Thymus (tissue), 11 donors: ENCODE results near the gene PIAS4. TPM values are rescaled to one million over a fixed set of nuclear protein-coding genes. Genes with fewer than 3 reads are reported as not detected.
"Not testable (repeated sequence)": the region's sequence is repeated elsewhere in the genome, so short reads cannot be mapped to it uniquely, and the experiment has no call there.

Source experiments
- DNase-seq, 9 donors: peaks; one replicate each; pipeline ENCODE4 v3.0.0-alpha.2; 2013; ENCODE audit warnings: low spot score in 9 of 9, low read depth in 6 of 9, missing footprints in 1 of 9
- H3K27ac ChIP-seq, 2 donors: one replicate each; pipeline ENCODE4 v1.5.1; 2013; ENCODE audit warnings: control low read depth in 1 of 2, low read depth in 1 of 2, low read length in 1 of 2, mild to moderate bottlenecking in 1 of 2, moderate library complexity in 1 of 2
- H3K27me3 ChIP-seq, 2 donors: one replicate each; pipeline ENCODE4 v1.5.1; 2013; ENCODE audit warnings: low read length in 1 of 2; ENCODE audit not compliant: control insufficient read depth in 2 of 2, insufficient read depth in 1 of 2
- H3K36me3 ChIP-seq, 2 donors: one replicate each; pipeline ENCODE4 v1.5.1; 2013; ENCODE audit warnings: low read length in 1 of 2, mild to moderate bottlenecking in 1 of 2, moderate library complexity in 1 of 2; ENCODE audit not compliant: control insufficient read depth in 2 of 2, insufficient read depth in 2 of 2
- H3K4me1 ChIP-seq, 2 donors: one replicate each; pipeline ENCODE4 v1.5.1; 2013; ENCODE audit warnings: low read length in 2 of 2; ENCODE audit not compliant: control insufficient read depth in 2 of 2, insufficient read depth in 2 of 2
- H3K4me3 ChIP-seq, 2 donors: one replicate each; pipeline ENCODE4 v1.5.1; 2013; ENCODE audit warnings: low read length in 2 of 2, control low read depth in 1 of 2, mild to moderate bottlenecking in 1 of 2
- H3K9me3 ChIP-seq, 2 donors: one replicate each; pipeline ENCODE4 v1.5.1; 2013; ENCODE audit warnings: low read length in 1 of 2, mild to moderate bottlenecking in 1 of 2; ENCODE audit not compliant: control insufficient read depth in 2 of 2, insufficient read depth in 1 of 2
- WGBS: extraction: QIAGEN DNeasy Blood & Tissue Kit; methylation state at CpG from one replicate; pipeline ENCODE4 v1.1.7; 2013; 5-methylcytosine and 5-hydroxymethylcytosine counted together
- polyA plus RNA-seq: library from polyadenylated mRNA; stranded (reverse); fragments of 200-250 nt; gene quantifications from one replicate; pipeline ENCODE4 v1.2.3, GENCODE V29; 2013
- total RNA-seq: library from RNA; stranded (reverse); fragments of 120-200 nt; gene quantifications from one replicate; pipeline ENCODE4 v1.2.4, GENCODE V29; 2013
- donor health status: healthy.

The PIAS4 gene
- total and polyA plus RNA-seq, 2 donors, result 10.8 to 13.4 TPM

DNA sequence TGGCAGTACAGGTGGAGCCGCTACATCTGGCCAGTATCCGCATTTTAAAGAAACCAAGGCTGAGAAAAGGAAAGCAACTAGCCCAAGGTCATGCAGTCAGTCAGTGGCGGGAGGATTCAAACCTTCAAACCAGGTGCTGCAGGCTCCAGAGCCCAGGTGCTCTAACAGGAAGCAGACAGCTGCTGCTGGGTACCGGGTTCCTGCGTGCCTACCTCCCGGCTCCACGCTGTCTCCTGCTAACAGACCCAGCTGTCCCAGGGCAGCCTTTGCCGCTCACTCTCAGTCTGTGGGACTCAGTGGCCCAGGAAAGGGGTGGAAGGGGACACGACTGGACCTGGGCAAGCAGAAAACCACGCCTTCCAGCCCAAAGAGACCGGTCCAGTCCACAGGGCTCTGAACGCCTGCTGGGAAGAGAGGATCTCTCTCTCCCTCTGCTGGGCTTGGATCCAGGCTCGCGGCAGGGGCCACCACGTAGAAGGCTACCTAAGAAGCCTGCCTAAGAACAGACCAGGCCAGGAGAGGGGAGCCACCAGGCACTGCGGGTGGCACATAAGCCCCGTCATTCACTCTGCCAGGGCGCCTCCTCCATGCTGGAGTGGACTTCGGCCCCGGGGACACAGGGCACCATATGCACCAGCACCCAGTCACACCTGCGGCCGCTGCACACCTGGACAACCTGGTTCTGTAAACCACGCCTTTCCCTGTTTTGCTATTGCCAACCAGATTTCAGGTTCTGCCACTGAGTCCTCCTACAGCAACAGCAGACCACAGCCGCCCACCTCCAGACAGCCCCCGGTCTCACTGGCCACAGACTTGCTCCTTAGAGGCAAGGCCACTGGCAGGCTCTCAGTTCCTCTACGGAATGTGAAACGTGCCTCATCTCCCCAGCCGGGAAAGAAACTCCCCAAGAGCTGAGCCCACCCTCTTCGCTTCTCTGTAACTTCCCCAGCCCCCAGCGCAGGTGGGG is 41.2 kb upstream of the PIAS4 start:
- WGBS, result 91% methylated on average over 30 of the region's 30 CpGs
- Histone ChIP-seq H3K4me1 (peaks cover 10 to 21% of the 10 kb centered on the region in 2 donors), H3K4me3 (no peak overlapping the region), H3K9me3 (no peaks in the 10 kb centered on the region), H3K27me3 (no peaks in the 10 kb centered on the region), H3K27ac (no peak overlapping the region), H3K36me3 (peaks cover 51 to 79% of the 10 kb centered on the region in 2 donors)
- no peak for DNase-seq

DNA sequence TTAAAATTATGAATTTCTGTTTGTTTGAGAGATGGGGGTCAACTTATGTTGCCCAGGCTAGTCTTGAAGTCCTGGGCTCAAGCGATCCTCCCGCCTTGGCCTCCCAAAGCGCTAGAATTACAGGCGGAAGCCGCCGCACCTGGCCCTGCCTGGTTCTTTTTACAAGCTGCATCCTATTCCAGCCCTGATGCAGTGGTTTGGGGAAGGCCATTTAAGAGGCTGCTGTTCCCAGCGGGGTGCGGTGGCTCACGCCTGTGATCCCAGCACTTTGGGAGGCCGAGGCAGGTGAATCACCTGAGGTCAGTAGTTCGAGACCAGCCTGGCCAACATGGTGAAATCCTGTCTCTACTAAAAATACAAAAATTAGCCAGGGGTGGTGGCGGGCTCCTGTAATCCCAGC is 39.6 kb upstream of the PIAS4 start:
- H3K27me3 ChIP-seq, H3K9me3 ChIP-seq, H3K4me3 ChIP-seq, DNase-seq: not testable (repeated sequence)
- Histone ChIP-seq H3K36me3 (peaks cover 43 to 63% of the 10 kb centered on the region in 2 donors), H3K4me1 (peaks cover 11 to 24% of the 10 kb centered on the region in 2 donors), H3K27ac (peak overlapping the region in 1 of 2 donors; percentile 7)
- 93% methylated on average over 12 of the region's 12 CpGs for WGBS

DNA sequence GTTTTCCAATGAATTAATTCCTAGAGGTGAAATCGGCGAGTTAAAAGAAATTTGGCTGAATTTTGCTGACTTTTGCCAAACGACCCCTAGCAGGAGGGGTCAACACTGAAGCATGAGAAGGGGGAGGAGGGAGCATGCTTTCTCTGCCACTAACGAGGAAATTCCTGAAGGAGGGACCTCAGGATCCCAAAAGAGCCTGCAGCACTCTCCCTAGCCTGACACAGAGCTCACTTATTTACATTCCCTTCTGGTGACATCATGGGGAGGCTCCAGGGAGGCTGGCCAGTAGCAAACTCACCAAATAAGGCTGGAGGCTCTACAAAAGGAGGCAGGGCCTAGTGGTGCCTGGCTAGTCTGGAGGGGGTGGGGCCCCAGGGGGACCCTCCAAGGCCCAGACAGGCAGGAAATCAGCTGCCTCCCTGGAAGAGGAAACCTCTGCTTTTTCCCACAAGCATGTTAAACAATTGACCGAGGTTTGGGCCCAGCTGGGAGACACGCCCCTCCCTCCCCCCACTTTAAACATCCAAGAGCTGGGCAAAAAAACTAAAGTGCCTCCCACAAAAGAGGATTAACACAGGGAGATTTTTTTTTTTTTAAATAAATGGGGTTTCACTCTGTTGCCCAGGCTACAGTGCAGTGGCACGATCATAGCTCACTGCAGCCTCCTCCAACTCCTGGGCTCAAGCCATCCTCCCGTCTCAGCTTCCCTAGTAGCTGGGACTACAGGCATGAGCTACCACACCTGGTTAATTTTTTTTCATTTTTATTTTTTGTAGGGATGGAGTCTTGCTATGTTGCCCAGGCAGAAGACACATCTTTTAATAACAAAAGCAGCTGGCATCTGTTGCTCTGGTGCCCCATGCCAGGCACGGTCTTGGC is 38.7 kb upstream of the PIAS4 start:
- Histone ChIP-seq H3K4me1 (peaks cover 11 to 24% of the 10 kb centered on the region in 2 donors), H3K27me3 (no peaks in the 10 kb centered on the region), H3K4me3 (no peak overlapping the region), H3K27ac (peak overlapping the region in 1 of 2 donors; percentile 23), H3K9me3 (no peaks in the 10 kb centered on the region), H3K36me3 (peaks cover 35 to 55% of the 10 kb centered on the region in 2 donors)
- WGBS, result 82% methylated on average over 9 of the region's 9 CpGs
- DNase-seq, result no peak

DNA sequence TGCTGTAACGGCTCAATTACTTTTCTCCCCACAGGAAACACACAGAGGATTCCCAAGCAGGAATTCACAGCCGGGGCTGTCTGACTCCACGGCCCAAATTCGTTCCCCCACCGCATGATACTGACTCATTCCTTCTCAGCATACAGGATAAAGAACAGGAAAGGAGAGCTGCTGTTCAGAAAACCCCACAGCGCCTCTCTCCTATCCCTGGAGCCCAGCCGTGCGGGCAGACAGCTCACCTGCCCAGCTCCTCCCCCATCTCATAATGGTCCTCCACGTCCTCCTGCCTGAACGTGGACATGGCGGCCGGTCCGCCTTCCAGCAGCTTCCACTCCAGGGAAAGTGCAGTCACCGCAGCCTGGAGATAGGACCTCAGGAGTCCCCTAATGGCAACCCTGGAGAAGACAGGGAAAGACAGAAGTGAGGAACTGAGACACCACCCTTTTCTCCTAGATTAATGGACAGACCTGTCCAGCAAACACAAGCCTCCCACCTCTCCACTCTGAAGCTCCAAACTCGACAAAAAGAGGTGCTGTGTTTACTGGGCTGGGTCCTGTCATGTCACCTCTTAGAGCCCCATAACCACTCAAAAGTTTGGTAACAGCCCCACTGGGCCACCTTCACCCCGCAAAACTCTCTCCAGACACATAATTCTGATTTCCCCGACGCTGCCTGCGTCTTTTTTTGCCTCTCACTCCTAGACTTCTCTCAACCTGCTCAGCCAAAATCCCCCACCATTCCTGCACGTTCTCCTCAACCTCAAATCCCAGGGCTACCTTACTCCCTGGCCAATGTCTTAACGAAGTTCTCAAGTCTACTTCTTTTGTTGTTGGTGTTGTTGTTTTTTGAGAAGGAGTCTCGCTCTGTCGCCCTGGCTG is 37.9 kb upstream of the PIAS4 start:
- WGBS, result 69% methylated on average over 23 of the region's 23 CpGs
- Histone ChIP-seq H3K4me1 (peaks cover 11 to 24% of the 10 kb centered on the region in 2 donors), H3K4me3 (peak overlapping the region; percentile 87 to 93), H3K27ac (peak overlapping the region in 1 of 2 donors; percentile 11), H3K9me3 (no peaks in the 10 kb centered on the region), H3K36me3 (peaks cover 29 to 46% of the 10 kb centered on the region in 2 donors), H3K27me3 (no peaks in the 10 kb centered on the region)
- DNase-seq, result no peak

DNA sequence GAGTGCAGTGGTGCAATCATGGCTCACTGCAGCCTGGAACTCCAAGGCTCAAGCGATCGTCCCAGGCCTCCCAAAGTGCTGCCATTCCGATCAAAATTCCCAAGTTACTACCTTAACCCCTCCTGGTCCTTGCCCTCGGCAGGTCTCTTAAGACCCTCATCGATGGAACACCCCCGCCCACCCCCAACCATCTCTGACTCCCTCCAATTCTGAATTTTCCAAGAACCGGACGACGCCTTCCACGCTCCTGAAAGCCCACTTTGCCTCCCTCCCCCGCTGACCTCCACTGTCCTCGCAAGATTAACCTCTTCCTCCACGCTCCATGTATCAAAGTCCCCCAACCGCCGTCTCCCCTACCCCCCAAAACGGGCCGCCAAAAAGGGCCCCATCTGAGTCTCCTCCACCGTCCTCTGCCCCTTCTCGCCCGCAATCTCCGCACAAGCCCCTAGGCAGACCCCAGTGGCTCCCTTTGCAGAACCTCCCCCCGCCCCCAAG is 37.2 kb upstream of the PIAS4 start:
- Histone ChIP-seq H3K4me1 (peaks cover 11 to 24% of the 10 kb centered on the region in 2 donors), H3K27ac (peak overlapping the region; percentile 62 to 90), H3K36me3 (peaks cover 29 to 44% of the 10 kb centered on the region in 2 donors), H3K27me3 (no peaks in the 10 kb centered on the region), H3K9me3 (no peaks in the 10 kb centered on the region), H3K4me3 (peak overlapping the region; percentile 87 to 93)
- WGBS, result 3% methylated on average over 21 of the region's 22 CpGs
- DNase-seq, result no peak

DNA sequence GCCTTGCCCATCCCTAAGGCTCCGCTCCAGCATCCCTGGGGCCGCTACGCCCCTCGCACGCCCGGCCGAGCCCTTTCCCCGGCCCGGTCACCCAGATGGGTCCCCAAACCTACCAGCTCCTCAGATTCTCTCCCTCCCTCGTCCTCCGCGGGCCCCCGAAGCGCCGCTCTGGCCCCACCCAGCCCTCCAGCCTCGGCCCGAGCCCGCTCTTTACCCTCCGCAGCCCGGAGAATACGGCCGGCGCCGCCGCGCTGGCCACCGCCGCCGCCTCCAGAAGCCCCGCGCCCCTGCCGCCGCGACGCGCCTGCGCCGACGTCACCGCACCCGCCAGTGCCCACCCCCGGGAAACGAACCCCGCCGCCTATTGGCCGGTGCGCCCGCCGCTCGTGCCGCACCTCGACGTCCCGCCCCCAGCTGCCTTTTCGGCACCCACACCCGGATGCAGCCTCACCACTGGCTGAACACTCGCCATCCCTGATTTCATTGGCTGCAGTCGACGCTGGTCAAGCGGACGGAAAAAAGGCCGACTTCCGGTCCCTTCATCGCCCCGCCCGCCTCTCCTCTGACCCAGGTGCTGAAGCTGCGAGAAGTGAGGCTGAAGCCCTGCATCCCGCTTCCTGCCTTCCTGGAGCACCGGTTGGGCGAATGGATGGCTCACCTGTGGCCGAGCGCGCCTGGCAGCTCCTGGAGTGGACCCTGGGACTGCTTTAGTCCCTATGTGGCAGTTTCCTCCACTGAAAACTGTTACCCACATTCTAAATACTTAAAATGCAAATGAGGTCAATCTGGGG is 36.5 kb upstream of the PIAS4 start, which contains the start of gene DAPK3:
DAPK3 (minus strand) TSS at position 292 of the 791 bp plus-strand sequence. CDS start 1,364 bp downstream, outside the sequence.
- peak; percentile 61 to 92 (median 82) for DNase-seq
- Histone ChIP-seq H3K4me1 (peaks cover 11 to 24% of the 10 kb centered on the region in 2 donors), H3K4me3 (peak within 1 kb of the TSS; percentile 87 to 93), H3K27ac (peak within 1 kb of the TSS; percentile 62 to 90), H3K9me3 (no peaks in the 10 kb centered on the region), H3K36me3 (peaks cover 33 to 44% of the 10 kb centered on the region in 2 donors), H3K27me3 (no peaks in the 10 kb centered on the region)
- WGBS, result 2% methylated on average over 73 of the region's 73 CpGs

DNA sequence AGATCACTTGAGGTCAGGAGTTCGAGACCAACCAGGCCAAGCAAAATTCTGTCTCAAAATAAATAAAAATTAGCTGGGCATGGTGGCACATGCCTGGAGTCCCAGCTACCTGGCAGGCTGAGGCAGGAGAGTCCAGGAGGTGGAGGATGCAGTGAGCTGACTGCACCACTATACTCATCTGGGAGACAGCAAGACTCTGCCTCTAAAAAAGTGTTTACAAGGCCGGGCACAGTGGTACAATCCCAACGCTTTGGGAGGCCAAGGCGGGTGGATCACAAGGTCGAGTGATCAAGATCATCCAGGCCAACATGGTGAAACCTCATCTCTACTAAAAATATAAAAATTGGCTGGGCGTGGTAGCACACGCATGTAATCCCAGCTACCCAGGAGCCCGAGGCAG is 32.4 kb upstream of the PIAS4 start:
- Histone ChIP-seq H3K9me3 (peaks cover 1 to 6% of the 10 kb centered on the region in 2 donors), H3K36me3 (peaks cover 48 to 52% of the 10 kb centered on the region in 2 donors)

More for the DNA sequence above, 32.4 kb upstream of the PIAS4 start:
- no peak for DNase-seq
- Histone ChIP-seq H3K4me1 (peaks cover 4 to 9% of the 10 kb centered on the region in 2 donors), H3K27ac (no peak overlapping the region), H3K27me3 (peaks cover 0 to 2% of the 10 kb centered on the region in 2 donors), H3K4me3 (no peak overlapping the region)
- 98% methylated on average over 8 of the region's 8 CpGs for WGBS
